Ovary (tissue), 9 donors: ENCODE results near the gene SUN1. TPM values are rescaled to one million over a fixed set of nuclear protein-coding genes. Genes with fewer than 3 reads are reported as not detected.
A peak's percentile ranks its signal among the peaks of the same experiment; 100 is the strongest.
"Not testable (repeated sequence)": the region's sequence is repeated elsewhere in the genome, so short reads cannot be mapped to it uniquely, and the experiment has no call there.

Experiments
- DNase-seq, 5 donors: peaks; one replicate each; pipeline ENCODE4 v3.0.0-alpha.2; 2019 to 2020
- H3K27ac ChIP-seq, 2 donors: fragments of 200-600 bp; one replicate each; pipeline versions ENCODE4 v1.5.1 to v1.8.0; 2019 to 2022
- H3K27me3 ChIP-seq: fragments of 200-600 bp; one replicate; pipeline ENCODE4 v1.8.0; 2022
- H3K36me3 ChIP-seq: fragments of 200-600 bp; sonication (generic); one replicate; pipeline ENCODE4 v1.5.1; 2019
- H3K4me1 ChIP-seq: one replicate; pipeline ENCODE4 v1.8.1; 2013; ENCODE audit warnings: mild to moderate bottlenecking, moderate library complexity; ENCODE audit not compliant: insufficient read depth
- H3K4me3 ChIP-seq: fragments of 200-600 bp; sonication (generic); one replicate; pipeline ENCODE4 v1.5.1; 2017
- H3K9me3 ChIP-seq, 2 donors: fragments of 200-600 bp in 1 of 2; sonication (generic) in 1 of 2; one replicate each; pipeline versions ENCODE4 v1.5.1 to v1.8.1; 2013 to 2019; ENCODE audit warnings: mild to moderate bottlenecking in 1 of 2, moderate library complexity in 1 of 2
- EP300 ChIP-seq: sonication (generic); formaldehyde crosslinking; IDR thresholded peaks from one replicate; pipeline ENCODE4 v1.6.1; 2017; ENCODE audit warnings: antibody characterized with exemption
- POLR2A ChIP-seq: fragments of 450-650 bp; IDR thresholded peaks from one replicate; pipeline ENCODE4 v1.6.1; 2017; ENCODE audit warnings: antibody characterized with exemption, mild to moderate bottlenecking, moderate library complexity
- WGBS, 3 donors: extraction: QIAGEN DNeasy Blood & Tissue Kit in 1 of 3; methylation state at CpG; one replicate each; pipeline versions ENCODE4 v1.1.5 to v1.1.7; 2013 to 2017; 5-methylcytosine and 5-hydroxymethylcytosine counted together
- intact Hi-C, 4 donors: fragments of 100-400 bp; cut with DNase I; formaldehyde crosslinking; loops; one replicate each; pipeline versions ENCODE4 v1.11.0 to v1.15.1; 2022 to 2023
- polyA plus RNA-seq, 2 donors: library from polyadenylated mRNA; stranded (reverse); fragments of 200-250 nt in 1 of 2; fragments of 350-450 nt in 1 of 2; fragmentation: Illumina TruSeq in 1 of 2; extraction: RNeasy Lipid Tissue Mini Kit (QIAGEN cat#74804) in 1 of 2; gene quantifications; one replicate each; pipeline ENCODE4 v1.2.3, GENCODE V29; 2013 to 2014
- total RNA-seq, 7 donors: library from RNA; depleted of rRNA in 2 of 7; stranded (reverse); fragments of >200 nt in 2 of 7; fragmentation: NEBNext Ultra II Directional in 3 of 7; extraction: Animal tissue kit (Norgen Biotek cat#: 25700) in 3 of 7; gene quantifications; one replicate each; pipeline versions ENCODE4 v1.1.0 to v1.2.4, GENCODE V29; 2016 to 2023
- TF ChIP-seq, protein P1 (sequence below), 3 donors: fragments of 450-650 bp in 2 of 3; fragments of 200-600 bp in 1 of 3; IDR thresholded peaks; one replicate each; pipeline versions ENCODE4 v1.5.1 to v1.8.0; 2016 to 2022; ENCODE audit warnings: antibody characterized with exemption in 3 of 3, mild to moderate bottlenecking in 1 of 3
- donor health status: DM: no; HTN: no; CAD: no; lungs with moderate emphysema.
- donor health status: DM: no; HTN: no; CAD: no.
- donor health status: Bipolar disorder and iron deficiency.
- donor health status: DM: yes; HTN: yes; CAD: no.
- donor health status: DM: no; HTN: no; CAD: no.
- donor health status: DM: yes; HTN: yes; CAD: no.

The SUN1 gene
- total and polyA plus RNA-seq, 9 donors = 100 to 196 (median 143) TPM

DNA sequence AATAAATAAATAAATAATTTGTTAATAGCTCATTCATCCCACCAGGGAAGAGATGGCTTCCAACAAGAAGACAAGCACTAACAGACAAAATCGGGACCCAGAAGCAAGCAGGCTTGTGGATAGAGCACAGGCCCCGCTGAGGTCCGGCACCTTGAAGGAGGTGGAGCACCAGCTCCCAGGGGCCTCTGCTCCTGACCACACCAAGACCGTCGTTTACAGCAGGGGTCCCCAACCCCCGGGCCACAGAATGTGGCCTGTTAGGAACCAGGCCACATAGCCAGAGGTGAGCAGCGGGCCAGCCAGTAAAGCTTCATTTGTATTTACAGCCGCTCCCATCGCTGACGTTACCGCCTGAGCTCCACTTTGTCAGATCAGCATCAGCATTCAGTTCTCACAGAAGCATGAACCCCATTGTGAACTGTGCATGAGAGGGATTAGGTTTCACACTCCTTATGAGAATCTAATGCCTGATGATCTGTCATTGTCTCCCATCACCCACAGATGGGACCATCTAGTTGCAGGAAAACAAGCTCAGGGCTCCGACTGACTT, 33.3 kb upstream of the SUN1 start:
- H3K4me3 ChIP-seq = no peak overlapping the region
- no peaks in the 10 kb centered on the region for H3K27me3 ChIP-seq
- intact Hi-C loops = no loop called here
- H3K27ac ChIP-seq = peak overlapping the region in 1 of 2 donors; percentile 1
- H3K9me3 ChIP-seq = no peaks in the 10 kb centered on the region
- TF ChIP-seq EP300 (no peak), POLR2A (no peak)
- TF ChIP-seq, protein P1, sequence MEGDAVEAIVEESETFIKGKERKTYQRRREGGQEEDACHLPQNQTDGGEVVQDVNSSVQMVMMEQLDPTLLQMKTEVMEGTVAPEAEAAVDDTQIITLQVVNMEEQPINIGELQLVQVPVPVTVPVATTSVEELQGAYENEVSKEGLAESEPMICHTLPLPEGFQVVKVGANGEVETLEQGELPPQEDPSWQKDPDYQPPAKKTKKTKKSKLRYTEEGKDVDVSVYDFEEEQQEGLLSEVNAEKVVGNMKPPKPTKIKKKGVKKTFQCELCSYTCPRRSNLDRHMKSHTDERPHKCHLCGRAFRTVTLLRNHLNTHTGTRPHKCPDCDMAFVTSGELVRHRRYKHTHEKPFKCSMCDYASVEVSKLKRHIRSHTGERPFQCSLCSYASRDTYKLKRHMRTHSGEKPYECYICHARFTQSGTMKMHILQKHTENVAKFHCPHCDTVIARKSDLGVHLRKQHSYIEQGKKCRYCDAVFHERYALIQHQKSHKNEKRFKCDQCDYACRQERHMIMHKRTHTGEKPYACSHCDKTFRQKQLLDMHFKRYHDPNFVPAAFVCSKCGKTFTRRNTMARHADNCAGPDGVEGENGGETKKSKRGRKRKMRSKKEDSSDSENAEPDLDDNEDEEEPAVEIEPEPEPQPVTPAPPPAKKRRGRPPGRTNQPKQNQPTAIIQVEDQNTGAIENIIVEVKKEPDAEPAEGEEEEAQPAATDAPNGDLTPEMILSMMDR (IDR thresholded peaks at IDR 0.05) = no peak
- peaks cover 13% of the 10 kb centered on the region for H3K4me1 ChIP-seq
- WGBS, 3 donors = 92 to 96% (median 95%) methylated on average over 12 of the region's 12 CpGs
- no peaks in the 10 kb centered on the region for H3K36me3 ChIP-seq
- DNase-seq = peak in 2 of 5 donors; percentile 25 to 35

- H3K27me3 ChIP-seq = no peaks in the 10 kb centered on the region
- 36 to 42% (median 41%) methylated on average over 7 of the region's 7 CpGs for WGBS, 3 donors
- H3K4me1 ChIP-seq = peaks cover 15% of the 10 kb centered on the region
- no peak for DNase-seq
- no peak overlapping the region for H3K4me3 ChIP-seq
- peak overlapping the region in 1 of 2 donors; percentile 42 for H3K27ac ChIP-seq
- H3K36me3 ChIP-seq = no peaks in the 10 kb centered on the region
- intact Hi-C loops = loop anchor here in 1 of 4 donors (5.0 kb wide), 1 partner anchor 72 kb away; no protein-coding TSS in a partner anchor
- TF ChIP-seq, protein P1 (IDR thresholded peaks at IDR 0.05) = no peak
- TF ChIP-seq EP300 (no peak), POLR2A (no peak)
- no peaks in the 10 kb centered on the region for H3K9me3 ChIP-seq
Measured at GRCh38 chr7:800692-801091, 31.6 kb upstream of the SUN1 start.

GRCh38 chr7:801351-801750, 30.9 kb upstream of the SUN1 start:
- intact Hi-C loops = loop anchor here in 1 of 4 donors (5.0 kb wide), 1 partner anchor 71 kb away; no protein-coding TSS in a partner anchor
- not testable (repeated sequence) for H3K27ac ChIP-seq, H3K4me3 ChIP-seq, H3K27me3 ChIP-seq, H3K36me3 ChIP-seq, H3K9me3 ChIP-seq
- DNase-seq = peak in 1 of 5 donors; percentile 32
- 52 to 72% (median 56%) methylated on average over 6 of the region's 6 CpGs for WGBS, 3 donors
- peaks cover 15% of the 10 kb centered on the region for H3K4me1 ChIP-seq

DNA sequence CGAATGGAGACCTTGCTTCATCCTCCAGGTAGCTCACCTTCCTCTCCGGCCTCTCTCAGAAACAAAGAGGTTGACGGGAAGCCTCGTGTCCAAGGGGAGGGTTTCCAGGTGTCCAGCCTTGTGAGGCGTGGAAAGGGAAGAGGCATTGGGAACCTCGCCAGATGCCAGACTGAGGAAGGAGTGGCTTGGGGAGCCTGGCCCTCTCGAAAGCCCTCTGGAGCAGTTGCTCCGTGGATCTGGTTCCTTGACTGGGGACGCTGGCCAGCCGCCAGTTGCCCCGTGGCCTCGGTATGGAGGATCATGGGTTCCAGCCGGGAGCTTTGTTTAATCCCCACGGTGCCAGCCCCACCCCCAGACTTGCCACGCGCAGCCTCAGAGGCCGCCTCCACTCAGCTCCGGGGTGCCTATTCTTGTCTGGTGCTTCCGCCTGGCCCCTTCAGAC, 30.3 kb upstream of the SUN1 start:
- Histone ChIP-seq H3K27me3 (no peaks in the 10 kb centered on the region), H3K36me3 (no peaks in the 10 kb centered on the region), H3K4me3 (peak overlapping the region; percentile 22), H3K4me1 (peaks cover 15% of the 10 kb centered on the region), H3K9me3 (no peaks in the 10 kb centered on the region), H3K27ac (peak overlapping the region in 1 of 2 donors; percentile 54)
- DNase-seq = peak; percentile 74 to 84 (median 77)
- intact Hi-C loops = loop anchor here in 1 of 4 donors (5.0 kb wide), 1 partner anchor 70 kb away; no protein-coding TSS in a partner anchor
- 18 to 30% (median 29%) methylated on average over 19 of the region's 19 CpGs for WGBS, 3 donors
- no peak for TF ChIP-seq POLR2A

- TF ChIP-seq, protein P1 (IDR thresholded peaks at IDR 0.05) = no peak
- TF ChIP-seq EP300 (no peak), POLR2A (no peak)
- peaks cover 15% of the 10 kb centered on the region for H3K4me1 ChIP-seq
- H3K27me3 ChIP-seq = no peaks in the 10 kb centered on the region
- intact Hi-C loops = loop anchor here in 1 of 4 donors (5.0 kb wide), 1 partner anchor 70 kb away; no protein-coding TSS in a partner anchor
- H3K4me3 ChIP-seq = no peak overlapping the region
- no peaks in the 10 kb centered on the region for H3K36me3 ChIP-seq
- 67 to 75% (median 73%) methylated on average over 18 of the region's 18 CpGs for WGBS, 3 donors
- no peaks in the 10 kb centered on the region for H3K9me3 ChIP-seq
- peak overlapping the region; percentile 52 to 54 for H3K27ac ChIP-seq
- DNase-seq = peak in 1 of 5 donors; percentile 16
Measured at GRCh38 chr7:802500-803242, 29.6 kb upstream of the SUN1 start.
